ENCODE measurements around the gene EEF1A2.
"Not testable (repeated sequence)": the region's sequence is repeated elsewhere in the genome, so short reads cannot be mapped to it uniquely, and the experiment has no call there.

Gene EEF1A2

GRCh38 chr20:63483834-63484233, 15.0 kb downstream of the EEF1A2 start:
- Histone ChIP-seq H3K36me3 (ENCODE audit: control insufficient read depth, insufficient read depth, low read length) (no peaks in the 10 kb centered on the region), H3K4me3 (replicated peaks; ENCODE audit: low read depth, low read length) (no peak overlapping the region), H3K27me3 (replicated peaks; ENCODE audit: control insufficient read depth, insufficient read depth, low read length) (no peaks in the 10 kb centered on the region; the same call in 1 of the 2 replicates)
- no peak for DNase-seq (ENCODE audit: extremely low read depth, insufficient read length)
- peak; percentile 27 for TF ChIP-seq CTCF (IDR thresholded peaks at IDR 0.05; ENCODE audit: insufficient read depth, low read length, poor library complexity, severe bottlenecking)

DNA sequence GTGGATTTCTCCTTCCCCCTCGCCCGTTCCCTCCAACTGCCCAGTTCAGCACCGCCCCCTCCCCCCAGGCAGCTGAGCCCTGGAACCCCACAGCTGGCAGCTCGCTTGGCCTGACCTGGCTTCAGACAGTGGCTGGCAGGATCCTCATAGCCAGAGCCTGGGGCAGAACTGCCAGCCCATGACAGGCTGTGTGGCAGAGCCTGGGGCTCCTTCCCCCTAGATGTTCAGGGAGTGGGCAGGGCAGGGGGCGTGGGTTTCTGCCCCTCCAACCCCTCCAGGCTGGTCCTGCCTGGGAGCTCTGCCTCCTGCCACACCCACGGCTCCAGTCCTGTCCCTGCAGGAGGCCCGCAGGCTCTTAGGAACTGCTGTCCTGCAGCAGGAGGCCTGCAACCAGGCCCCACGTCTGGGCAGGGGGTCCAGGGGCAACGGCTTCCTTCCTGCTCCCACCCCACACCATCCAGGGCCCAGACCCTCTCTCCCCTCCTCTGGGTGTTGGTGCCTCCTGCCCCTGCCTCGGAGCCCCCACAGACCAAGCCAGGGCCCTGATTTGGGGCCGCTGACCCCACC, 16.8 kb downstream of the EEF1A2 start:
- no peak for TF ChIP-seq CTCF (IDR thresholded peaks at IDR 0.05; ENCODE audit: insufficient read depth, low read length, poor library complexity, severe bottlenecking)
- Histone ChIP-seq H3K27me3 (replicated peaks; ENCODE audit: control insufficient read depth, insufficient read depth, low read length) (no peaks in the 10 kb centered on the region), H3K4me3 (replicated peaks; ENCODE audit: low read depth, low read length) (no peak overlapping the region), H3K36me3 (ENCODE audit: control insufficient read depth, insufficient read depth, low read length) (no peaks in the 10 kb centered on the region)
- no peak for DNase-seq (ENCODE audit: extremely low read depth, insufficient read length)

DNA sequence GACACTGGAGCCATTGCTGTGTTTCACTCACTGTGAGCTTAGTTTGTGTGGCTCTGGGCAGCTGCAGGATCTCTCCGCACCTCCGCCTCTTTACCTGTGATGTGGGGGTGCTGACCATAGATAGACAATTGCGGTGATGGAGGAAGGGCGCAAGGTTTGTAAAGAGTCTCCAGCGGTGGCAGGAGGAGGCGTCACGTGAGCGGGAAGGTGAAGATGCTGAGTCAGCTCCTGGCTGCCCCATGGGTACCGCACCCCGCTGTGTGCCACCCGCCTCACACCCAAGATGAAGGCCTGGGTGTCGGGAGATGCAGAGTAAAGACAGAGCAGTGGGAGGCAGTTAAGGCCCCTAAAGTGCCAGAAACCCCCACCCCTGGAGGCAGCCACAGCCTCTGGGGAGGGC, 17.4 kb downstream of the EEF1A2 start:
- no peaks in the 10 kb centered on the region for H3K36me3 ChIP-seq (ENCODE audit: control insufficient read depth, insufficient read depth, low read length)
- no peak for TF ChIP-seq CTCF (IDR thresholded peaks at IDR 0.05; ENCODE audit: insufficient read depth, low read length, poor library complexity, severe bottlenecking)
- H3K4me3 ChIP-seq (replicated peaks; ENCODE audit: low read depth, low read length) = no peak overlapping the region
- no peak for DNase-seq (ENCODE audit: extremely low read depth, insufficient read length)
- no peaks in the 10 kb centered on the region for H3K27me3 ChIP-seq (replicated peaks; ENCODE audit: control insufficient read depth, insufficient read depth, low read length)

- not testable (repeated sequence) for H3K27me3 ChIP-seq (replicated peaks; ENCODE audit: control insufficient read depth, insufficient read depth, low read length); H3K4me3 ChIP-seq (replicated peaks; ENCODE audit: low read depth, low read length); H3K36me3 ChIP-seq (ENCODE audit: control insufficient read depth, insufficient read depth, low read length); DNase-seq (ENCODE audit: extremely low read depth, insufficient read length)
Measured at GRCh38 chr20:63479695-63480419, 19.0 kb downstream of the EEF1A2 start.

DNA sequence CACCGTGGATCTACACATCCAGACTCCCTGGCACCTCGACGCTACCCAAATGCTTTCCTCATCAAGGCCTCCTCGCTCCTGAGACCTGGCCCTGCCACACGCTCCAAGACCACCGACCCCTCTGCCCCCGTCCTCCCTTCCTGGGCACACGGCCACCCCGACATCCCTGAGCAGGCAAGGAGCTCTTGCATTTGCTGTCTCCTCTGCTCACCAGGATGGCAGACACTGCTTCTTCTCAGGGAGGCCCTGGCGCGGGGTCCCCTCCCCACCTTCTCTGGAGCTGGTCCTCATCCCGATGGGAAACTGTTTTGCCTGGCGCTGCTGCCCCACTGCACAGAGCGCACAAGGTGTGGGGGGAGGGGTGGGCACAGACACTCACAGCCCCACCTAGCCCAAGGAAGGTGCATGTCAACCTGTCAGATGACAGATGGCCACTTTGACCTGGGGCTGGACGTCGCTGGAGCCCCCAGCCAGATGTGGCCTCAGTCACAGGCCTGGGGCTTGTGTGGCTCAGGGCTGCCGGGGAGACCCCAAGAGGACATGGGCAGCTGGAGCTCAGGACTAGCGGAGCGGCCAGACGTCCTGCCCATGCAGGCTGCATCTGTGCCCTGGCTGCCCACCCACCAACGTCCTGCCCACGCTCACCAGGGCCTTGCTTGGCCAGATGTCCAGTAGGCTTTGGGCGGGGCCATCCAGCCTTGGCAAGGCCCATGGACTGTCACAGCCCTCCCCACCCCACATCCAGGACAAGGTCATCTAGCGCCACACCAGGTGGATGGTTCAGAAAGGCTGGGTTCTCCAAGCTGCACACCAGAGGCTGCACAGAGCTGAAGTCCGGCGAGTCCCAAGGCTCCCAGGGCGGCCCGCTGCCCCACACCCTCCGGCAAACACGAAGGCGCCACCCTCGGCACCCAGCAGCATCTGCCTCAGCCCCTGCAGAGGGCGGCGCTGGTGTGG, 20.3 kb downstream of the EEF1A2 start:
- DNase-seq (ENCODE audit: extremely low read depth, insufficient read length) = no peak
- no peak overlapping the region for H3K4me3 ChIP-seq (replicated peaks; ENCODE audit: low read depth, low read length)
- no peak for TF ChIP-seq CTCF (IDR thresholded peaks at IDR 0.05; ENCODE audit: insufficient read depth, low read length, poor library complexity, severe bottlenecking)
- peaks cover 5% of the 10 kb centered on the region for H3K27me3 ChIP-seq (replicated peaks; ENCODE audit: control insufficient read depth, insufficient read depth, low read length)
- H3K36me3 ChIP-seq (ENCODE audit: control insufficient read depth, insufficient read depth, low read length) = no peaks in the 10 kb centered on the region

- H3K4me3 ChIP-seq (replicated peaks; ENCODE audit: low read depth, low read length) = no peak overlapping the region
- H3K36me3 ChIP-seq (ENCODE audit: control insufficient read depth, insufficient read depth, low read length) = no peaks in the 10 kb centered on the region
- H3K27me3 ChIP-seq (replicated peaks; ENCODE audit: control insufficient read depth, insufficient read depth, low read length) = peaks cover 5% of the 10 kb centered on the region
- TF ChIP-seq CTCF (IDR thresholded peaks at IDR 0.05; ENCODE audit: insufficient read depth, low read length, poor library complexity, severe bottlenecking) = no peak
- no peak for DNase-seq (ENCODE audit: extremely low read depth, insufficient read length)
Measured at GRCh38 chr20:63477944-63478343, 20.9 kb downstream of the EEF1A2 start.
